ENCODE data around the gene VPS18. TPM values are rescaled to one million over a fixed set of nuclear protein-coding genes. Genes with fewer than 3 reads are reported as not detected.
A peak's percentile ranks its signal among the peaks of the same experiment; 100 is the strongest.

The VPS18 gene
- total RNA-seq, 1 donor from 2014 or later: 8.0 TPM

GRCh38 chr15:40871749-40872617 is 22.3 kb upstream of the VPS18 start:
- Histone ChIP-seq H3K79me2 (ENCODE audit: low read depth) (no peaks in the 10 kb centered on the region), H3K36me3 (no peaks in the 10 kb centered on the region), H4K20me1 (ENCODE audit: low read depth) (peaks cover 4% of the 10 kb centered on the region), H3K4me3 (no peak overlapping the region), H3K4me2 (no peak overlapping the region), H3K27ac (no peak overlapping the region), H3K4me1 (peaks cover 4% of the 10 kb centered on the region), H3K9ac (no peak overlapping the region), H3F3A (ENCODE audit: low read depth) (peaks cover 9% of the 10 kb centered on the region), H3K9me3 (ENCODE audit: low read depth) (no peaks in the 10 kb centered on the region), H2AFZ (replicated peaks) (no peak overlapping the region), H3K27me3 (peaks cover 29% of the 10 kb centered on the region)
- TF ChIP-seq EZH2phosphoT487 (IDR thresholded peaks at IDR 0.05): no peak
- TF ChIP-seq EZH2 (IDR thresholded peaks at IDR 0.05): no peak
- no peak for TF ChIP-seq CTCF (IDR thresholded peaks at IDR 0.05)
- no peaks in the 10 kb centered on the region for H3K9me3 Mint-ChIP-seq
- no peak for DNase-seq (ENCODE audit: low spot score)
- H3K27me3 Mint-ChIP-seq (ENCODE audit: insufficient read depth, low read depth): peaks cover 23% of the 10 kb centered on the region
- H3K4me1 Mint-ChIP-seq: peaks cover 5% of the 10 kb centered on the region
- no peak overlapping the region for H3K27ac Mint-ChIP-seq
- H3K4me3 Mint-ChIP-seq: peak overlapping the region; percentile 11
- no peaks in the 10 kb centered on the region for H3K36me3 Mint-ChIP-seq

- H3K27ac Mint-ChIP-seq: no peak overlapping the region
- Histone ChIP-seq H3K27ac (no peak overlapping the region), H3K27me3 (peaks cover 29% of the 10 kb centered on the region), H3K79me2 (ENCODE audit: low read depth) (no peaks in the 10 kb centered on the region), H3K4me2 (peak overlapping the region; percentile 95), H3K36me3 (no peaks in the 10 kb centered on the region), H3K4me3 (peak overlapping the region; percentile 66), H3K4me1 (peaks cover 4% of the 10 kb centered on the region), H4K20me1 (ENCODE audit: low read depth) (peaks cover 4% of the 10 kb centered on the region), H2AFZ (replicated peaks) (peak overlapping the region; percentile 92), H3K9ac (no peak overlapping the region), H3K9me3 (ENCODE audit: low read depth) (no peaks in the 10 kb centered on the region), H3F3A (ENCODE audit: low read depth) (peaks cover 9% of the 10 kb centered on the region)
- H3K9me3 Mint-ChIP-seq: no peaks in the 10 kb centered on the region
- no peaks in the 10 kb centered on the region for H3K36me3 Mint-ChIP-seq
- TF ChIP-seq CTCF (IDR thresholded peaks at IDR 0.05): no peak
- TF ChIP-seq EZH2 (IDR thresholded peaks at IDR 0.05): no peak
- no peak for TF ChIP-seq EZH2phosphoT487 (IDR thresholded peaks at IDR 0.05)
- peaks cover 5% of the 10 kb centered on the region for H3K4me1 Mint-ChIP-seq
- DNase-seq (ENCODE audit: low spot score): no peak
- peak overlapping the region; percentile 79 for H3K4me3 Mint-ChIP-seq
- H3K27me3 Mint-ChIP-seq (ENCODE audit: insufficient read depth, low read depth): peaks cover 23% of the 10 kb centered on the region
These were observed 21.2 kb upstream of the VPS18 start for GRCh38 chr15:40872791-40873693.

GRCh38 chr15:40873694-40874561 is 20.3 kb upstream of the VPS18 start, which contains the start of gene RHOV:
Gene RHOV (minus strand): TSS chr15:40874234. CDS start chr15:40874139, 95 bp downstream.
- Histone ChIP-seq H3K4me2 (peak within 1 kb of the TSS; percentile 95), H3K27ac (no peak within 1 kb of the TSS), H4K20me1 (ENCODE audit: low read depth) (peaks cover 4% of the 10 kb centered on the region), H3K27me3 (peaks cover 29% of the 10 kb centered on the region), H3K9me3 (ENCODE audit: low read depth) (no peaks in the 10 kb centered on the region), H3K36me3 (no peaks in the 10 kb centered on the region), H3K79me2 (ENCODE audit: low read depth) (no peaks in the 10 kb centered on the region), H2AFZ (replicated peaks) (peak within 1 kb of the TSS; percentile 92), H3K9ac (no peak within 1 kb of the TSS), H3F3A (ENCODE audit: low read depth) (peaks cover 9% of the 10 kb centered on the region), H3K4me1 (peaks cover 4% of the 10 kb centered on the region), H3K4me3 (peak within 1 kb of the TSS; percentile 66)
- peak; percentile 50 for TF ChIP-seq CTCF (IDR thresholded peaks at IDR 0.05)
- no peak for TF ChIP-seq EZH2phosphoT487 (IDR thresholded peaks at IDR 0.05)
- peak; percentile 40 for TF ChIP-seq EZH2 (IDR thresholded peaks at IDR 0.05)
- peaks cover 5% of the 10 kb centered on the region for H3K4me1 Mint-ChIP-seq
- H3K36me3 Mint-ChIP-seq: no peaks in the 10 kb centered on the region
- H3K4me3 Mint-ChIP-seq: peak within 1 kb of the TSS; percentile 85
- H3K9me3 Mint-ChIP-seq: no peaks in the 10 kb centered on the region
- DNase-seq (ENCODE audit: low spot score): peak; percentile 86
- peak within 1 kb of the TSS; percentile 27 for H3K27ac Mint-ChIP-seq
- H3K27me3 Mint-ChIP-seq (ENCODE audit: insufficient read depth, low read depth): peaks cover 21% of the 10 kb centered on the region

All from neural progenitor cell (in vitro differentiated cells).